ENCODE results near the gene CCND1. TPM values are rescaled to one million over a fixed set of nuclear protein-coding genes. Genes with fewer than 3 reads are reported as not detected.

CCND1 gene
- total RNA-seq, 4 donors from 2014 or later, result 54.4 to 92.7 (median 62.0) TPM

DNA sequence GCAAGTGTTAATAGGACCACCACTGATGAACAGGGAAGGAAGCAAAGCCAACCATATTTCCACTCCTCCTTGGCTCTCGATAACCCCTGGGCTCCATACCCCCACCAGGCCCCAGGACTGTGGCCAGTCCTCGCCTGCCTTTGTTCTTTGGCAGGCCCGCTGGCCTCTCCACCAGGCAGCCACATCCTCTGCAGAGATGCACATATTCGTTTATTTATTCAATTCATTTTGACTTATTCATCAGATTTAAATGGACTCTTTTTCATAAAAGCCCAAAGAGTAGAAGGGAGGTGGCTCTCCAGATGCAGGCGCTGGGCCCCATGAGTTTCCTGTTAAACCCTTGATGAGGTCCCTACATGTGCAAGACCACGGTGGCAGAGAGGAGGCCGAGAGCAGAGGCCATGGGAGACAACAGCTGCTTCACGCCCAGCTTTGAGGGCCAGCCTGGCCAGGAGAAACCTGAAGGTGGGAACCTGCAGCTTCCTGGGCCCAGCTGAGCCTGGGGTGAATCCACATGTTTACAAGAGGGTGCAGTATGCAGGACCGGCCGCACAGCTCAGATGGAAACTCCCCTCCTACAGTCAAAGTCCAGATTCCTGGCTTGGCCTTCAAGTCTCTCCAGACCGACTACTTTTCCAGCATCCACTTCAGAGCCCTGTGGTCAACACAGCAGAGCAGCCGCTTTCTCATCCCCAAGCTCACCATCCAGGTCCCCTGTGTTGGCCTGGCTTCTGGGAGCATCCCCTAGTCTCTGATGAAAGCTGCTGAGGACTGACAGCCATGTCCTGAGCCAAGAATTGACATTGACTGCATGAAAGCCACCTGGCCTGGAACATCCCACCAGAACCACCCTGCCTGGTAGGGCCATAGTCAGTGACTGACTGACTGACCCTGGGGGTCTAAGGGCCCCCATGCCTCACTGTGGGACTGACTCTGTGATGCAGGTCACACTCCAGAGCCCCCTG, 39.7 kb upstream of the CCND1 start:
- Histone ChIP-seq H3K9me3 (peaks cover 0 to 7% (median 3%) of the 10 kb centered on the region in 4 donors), H3K27me3 (peaks cover 0 to 29% (median 0%) of the 10 kb centered on the region in 4 donors), H3K27ac (replicated peaks in 1 of 4) (no peak overlapping the region), H3K4me1 (no peaks in the 10 kb centered on the region), H3K36me3 (no peaks in the 10 kb centered on the region), H3K4me3 (no peak overlapping the region)
- TF ChIP-seq EP300 (IDR thresholded peaks at IDR 0.05) (no peak), POLR2A (IDR thresholded peaks at IDR 0.05; ENCODE audit: low read depth) (no peak), POLR2AphosphoS5 (IDR thresholded peaks at IDR 0.05) (no peak)
- 91% methylated on average over 12 of the region's 12 CpGs for WGBS
- intact Hi-C loops (cut with DNase I), result no loop called here
- DNase-seq (ENCODE audit: extremely low spot score), result no peak

DNA sequence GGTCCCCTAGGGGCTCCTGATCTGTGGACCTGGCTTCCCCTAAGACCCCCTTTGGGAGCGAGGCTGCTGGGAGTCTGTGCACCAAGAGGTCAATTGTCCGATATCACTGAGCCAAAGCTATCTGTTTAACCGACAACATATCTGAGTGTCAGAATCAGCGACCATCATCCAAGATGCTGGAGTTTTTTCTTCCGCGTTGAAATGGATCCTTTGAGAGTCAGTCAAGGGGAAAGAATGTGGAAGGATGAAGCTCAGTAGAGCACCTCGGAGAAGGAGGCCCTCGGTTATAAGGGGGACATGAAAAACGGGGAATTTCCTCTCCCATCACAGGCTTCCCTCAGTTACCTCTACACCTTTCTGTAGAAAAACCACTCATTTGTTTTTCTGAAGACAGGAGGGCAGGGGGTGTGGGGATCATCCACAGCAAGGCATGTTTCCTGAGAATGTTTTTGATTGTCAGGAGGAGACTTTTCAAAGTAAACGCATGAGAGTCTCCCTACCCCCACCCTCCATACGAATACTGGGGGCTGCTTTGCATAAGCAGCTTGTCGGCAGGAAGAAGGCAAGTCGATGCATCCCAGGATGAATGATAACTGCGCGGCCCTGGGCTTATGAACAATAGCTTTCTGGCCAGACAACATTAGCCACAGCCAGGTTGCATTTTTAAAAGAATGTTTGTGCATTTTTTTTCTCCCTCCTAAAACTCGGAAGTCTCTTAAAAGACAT, 37.7 kb upstream of the CCND1 start:
- no peak for DNase-seq (ENCODE audit: extremely low spot score)
- H3K27me3 ChIP-seq, result peaks cover 0 to 38% (median 0%) of the 10 kb centered on the region in 4 donors
- TF ChIP-seq EP300 (IDR thresholded peaks at IDR 0.05) (no peak), POLR2AphosphoS5 (IDR thresholded peaks at IDR 0.05) (no peak), POLR2A (IDR thresholded peaks at IDR 0.05; ENCODE audit: low read depth) (no peak)
- TF ChIP-seq, protein P1, sequence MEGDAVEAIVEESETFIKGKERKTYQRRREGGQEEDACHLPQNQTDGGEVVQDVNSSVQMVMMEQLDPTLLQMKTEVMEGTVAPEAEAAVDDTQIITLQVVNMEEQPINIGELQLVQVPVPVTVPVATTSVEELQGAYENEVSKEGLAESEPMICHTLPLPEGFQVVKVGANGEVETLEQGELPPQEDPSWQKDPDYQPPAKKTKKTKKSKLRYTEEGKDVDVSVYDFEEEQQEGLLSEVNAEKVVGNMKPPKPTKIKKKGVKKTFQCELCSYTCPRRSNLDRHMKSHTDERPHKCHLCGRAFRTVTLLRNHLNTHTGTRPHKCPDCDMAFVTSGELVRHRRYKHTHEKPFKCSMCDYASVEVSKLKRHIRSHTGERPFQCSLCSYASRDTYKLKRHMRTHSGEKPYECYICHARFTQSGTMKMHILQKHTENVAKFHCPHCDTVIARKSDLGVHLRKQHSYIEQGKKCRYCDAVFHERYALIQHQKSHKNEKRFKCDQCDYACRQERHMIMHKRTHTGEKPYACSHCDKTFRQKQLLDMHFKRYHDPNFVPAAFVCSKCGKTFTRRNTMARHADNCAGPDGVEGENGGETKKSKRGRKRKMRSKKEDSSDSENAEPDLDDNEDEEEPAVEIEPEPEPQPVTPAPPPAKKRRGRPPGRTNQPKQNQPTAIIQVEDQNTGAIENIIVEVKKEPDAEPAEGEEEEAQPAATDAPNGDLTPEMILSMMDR (IDR thresholded peaks at IDR 0.05), result no peak
- H3K27ac ChIP-seq (replicated peaks in 1 of 4), result no peak overlapping the region
- H3K4me3 ChIP-seq, result no peak overlapping the region
- H3K36me3 ChIP-seq, result no peaks in the 10 kb centered on the region
- no peaks in the 10 kb centered on the region for H3K4me1 ChIP-seq
- peaks cover 0 to 12% (median 6%) of the 10 kb centered on the region in 4 donors for H3K9me3 ChIP-seq
- WGBS, result 61% methylated on average over 16 of the region's 16 CpGs
- intact Hi-C loops (cut with DNase I), result no loop called here

GRCh38 chr11:69604055-69604454, 36.9 kb upstream of the CCND1 start:
- WGBS, result 86% methylated on average over 7 of the region's 7 CpGs
- Histone ChIP-seq H3K9me3 (peaks cover 0 to 20% (median 13%) of the 10 kb centered on the region in 4 donors), H3K4me1 (no peaks in the 10 kb centered on the region), H3K27me3 (peaks cover 0 to 38% (median 0%) of the 10 kb centered on the region in 4 donors), H3K4me3 (no peak overlapping the region), H3K27ac (replicated peaks in 1 of 4) (no peak overlapping the region), H3K36me3 (no peaks in the 10 kb centered on the region)
- no peak for DNase-seq (ENCODE audit: extremely low spot score)
- intact Hi-C loops (cut with DNase I), result no loop called here
- TF ChIP-seq, protein P1 (IDR thresholded peaks at IDR 0.05), result no peak
- no peak for TF ChIP-seq POLR2AphosphoS5 (IDR thresholded peaks at IDR 0.05)
- no peak for TF ChIP-seq EP300 (IDR thresholded peaks at IDR 0.05)
- no peak for TF ChIP-seq POLR2A (IDR thresholded peaks at IDR 0.05; ENCODE audit: low read depth)

- 95% methylated on average over 18 of the region's 18 CpGs for WGBS
- Histone ChIP-seq H3K27ac (replicated peaks in 1 of 4) (no peak overlapping the region), H3K36me3 (no peaks in the 10 kb centered on the region), H3K4me3 (no peak overlapping the region), H3K9me3 (peaks cover 0 to 35% (median 30%) of the 10 kb centered on the region in 4 donors), H3K27me3 (peaks cover 0 to 33% (median 0%) of the 10 kb centered on the region in 4 donors), H3K4me1 (no peaks in the 10 kb centered on the region)
- DNase-seq (ENCODE audit: extremely low spot score), result no peak
- intact Hi-C loops (cut with DNase I), result no loop called here
- TF ChIP-seq, protein P1 (IDR thresholded peaks at IDR 0.05), result no peak
- no peak for TF ChIP-seq POLR2AphosphoS5 (IDR thresholded peaks at IDR 0.05)
- TF ChIP-seq POLR2A (IDR thresholded peaks at IDR 0.05; ENCODE audit: low read depth), result no peak
- no peak for TF ChIP-seq EP300 (IDR thresholded peaks at IDR 0.05)
Measured at GRCh38 chr11:69605737-69606526, 35.0 kb upstream of the CCND1 start.
